Stimulated activated CD4-positive, alpha-beta T cell treated with anti-CD3 and anti-CD28 coated beads, Interleukin-12 subunit alpha, Interleukin-12 subunit beta, amount 100 ng/mL, for 24 hours (primary cell): ENCODE data around the gene ALDH2.
A peak's percentile ranks its signal among the peaks of the same experiment; 100 is the strongest.
"Not testable (repeated sequence)": the region's sequence is repeated elsewhere in the genome, so short reads cannot be mapped to it uniquely, and the experiment has no call there.

ENCODE experiments used
- DNase-seq, 2 experiments: peaks; one replicate each; pipeline ENCODE4 v3.0.0-alpha.2; 2020; ENCODE audit warnings: low read depth in 2 of 2

Gene ALDH2

DNA sequence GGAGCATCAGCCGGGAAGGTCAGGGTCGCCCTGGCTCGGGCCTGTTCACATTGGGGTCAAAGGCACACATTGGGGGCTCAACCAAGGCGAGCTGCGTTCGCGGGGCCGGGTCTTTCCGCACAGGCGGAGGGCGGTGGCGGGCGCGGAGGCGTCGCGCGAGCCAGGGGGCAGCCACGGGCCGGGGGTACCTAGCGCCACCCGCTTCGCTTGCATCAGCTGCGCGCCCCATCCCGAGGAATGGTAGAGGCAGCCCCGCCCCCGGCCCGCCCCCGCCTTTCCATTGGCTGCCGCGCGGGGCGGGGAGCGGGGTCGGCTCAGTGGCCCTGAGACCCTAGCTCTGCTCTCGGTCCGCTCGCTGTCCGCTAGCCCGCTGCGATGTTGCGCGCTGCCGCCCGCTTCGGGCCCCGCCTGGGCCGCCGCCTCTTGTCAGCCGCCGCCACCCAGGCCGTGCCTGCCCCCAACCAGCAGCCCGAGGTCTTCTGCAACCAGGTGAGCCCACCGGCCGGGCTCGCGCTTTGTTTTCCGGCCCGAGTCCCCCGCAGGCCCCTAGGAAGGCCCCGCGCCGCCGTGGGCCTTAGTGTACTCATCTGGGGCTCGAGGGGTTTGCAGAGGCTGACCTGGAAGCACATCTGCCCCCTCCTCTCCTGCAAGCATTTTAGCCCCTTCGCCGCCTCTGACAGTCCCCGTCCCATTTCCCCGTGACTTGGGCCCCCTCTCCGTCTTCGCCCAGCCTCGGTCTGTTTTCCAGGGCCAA lies at the start of gene ALDH2:
Gene ALDH2, plus strand, starts transcription at position 326 of the 754 bp plus-strand sequence. Its CDS starts 50 bp downstream, at position 376.
- DNase-seq = peak in 1 of 2 experiments; percentile 22

DNA sequence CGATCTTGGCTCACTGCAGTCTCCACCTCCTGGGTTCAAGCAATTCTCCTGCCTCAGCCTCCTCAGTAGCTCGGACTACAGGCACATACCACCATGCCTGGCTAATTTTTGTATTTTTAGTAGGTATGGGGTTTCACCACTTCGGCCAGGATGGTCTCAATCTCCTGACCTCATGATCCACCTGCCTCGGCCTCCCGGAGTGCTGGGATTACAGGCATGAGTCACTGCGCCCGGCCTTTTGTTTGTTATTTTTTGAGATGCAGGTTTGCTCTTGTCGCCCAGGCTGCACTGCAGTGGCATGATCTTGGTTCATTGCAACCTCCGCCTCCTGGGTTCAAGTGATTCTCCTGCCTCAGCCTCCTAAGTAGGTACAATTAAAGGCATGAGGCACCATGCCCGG lies 47.4 kb upstream of the ALDH2 start:
- not testable (repeated sequence) for DNase-seq

DNA sequence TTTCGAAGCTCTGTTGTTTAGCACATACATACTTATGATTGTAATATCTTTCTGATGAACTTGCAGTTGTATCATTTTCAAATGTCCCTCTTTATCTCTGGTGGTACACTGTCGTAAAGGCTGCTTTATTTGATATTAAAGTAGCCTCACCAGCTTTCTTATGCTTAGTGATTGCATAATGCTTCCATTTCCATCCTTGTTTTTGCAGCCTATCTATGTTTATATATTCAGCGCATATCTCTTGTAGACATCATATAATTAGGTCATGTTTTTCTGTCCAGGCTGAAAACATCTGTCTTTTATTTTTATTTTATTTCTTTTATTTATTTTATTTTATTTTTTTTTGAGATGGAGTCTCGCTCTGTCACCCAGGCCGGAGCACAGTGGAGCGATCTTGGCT lies 46.3 kb upstream of the ALDH2 start:
- DNase-seq = no peak

GRCh38 chr12:111723646-111724360 lies 42.9 kb upstream of the ALDH2 start:
- not testable (repeated sequence) for DNase-seq

- no peak for DNase-seq
Observed at GRCh38 chr12:111728795-111729194, 37.9 kb upstream of the ALDH2 start.

GRCh38 chr12:111730420-111730819 lies 36.3 kb upstream of the ALDH2 start:
- no peak for DNase-seq

DNA sequence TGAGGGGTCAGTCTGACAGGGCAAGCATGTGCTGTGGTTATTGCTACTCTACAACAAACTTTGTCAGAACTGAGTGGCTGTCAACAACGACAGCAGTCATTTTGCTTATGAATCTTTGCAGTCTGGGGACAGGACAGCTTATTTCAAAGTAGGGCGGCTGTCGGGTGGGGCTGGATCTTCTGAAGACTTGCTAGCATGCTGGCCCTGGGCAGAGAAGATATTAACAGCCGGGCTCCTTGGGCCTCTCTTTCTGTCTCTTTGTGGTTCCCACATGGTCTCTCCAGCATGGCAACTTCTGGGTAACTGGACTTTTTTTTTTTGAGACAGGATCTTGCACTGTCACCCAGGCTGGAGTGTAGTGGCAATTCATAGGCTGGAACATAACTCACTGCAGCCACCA lies 33.9 kb upstream of the ALDH2 start:
- DNase-seq = no peak

GRCh38 chr12:111733340-111733915 lies 33.3 kb upstream of the ALDH2 start:
- DNase-seq = no peak

GRCh38 chr12:111739524-111739923 lies 27.2 kb upstream of the ALDH2 start:
- DNase-seq = not testable (repeated sequence)

DNA sequence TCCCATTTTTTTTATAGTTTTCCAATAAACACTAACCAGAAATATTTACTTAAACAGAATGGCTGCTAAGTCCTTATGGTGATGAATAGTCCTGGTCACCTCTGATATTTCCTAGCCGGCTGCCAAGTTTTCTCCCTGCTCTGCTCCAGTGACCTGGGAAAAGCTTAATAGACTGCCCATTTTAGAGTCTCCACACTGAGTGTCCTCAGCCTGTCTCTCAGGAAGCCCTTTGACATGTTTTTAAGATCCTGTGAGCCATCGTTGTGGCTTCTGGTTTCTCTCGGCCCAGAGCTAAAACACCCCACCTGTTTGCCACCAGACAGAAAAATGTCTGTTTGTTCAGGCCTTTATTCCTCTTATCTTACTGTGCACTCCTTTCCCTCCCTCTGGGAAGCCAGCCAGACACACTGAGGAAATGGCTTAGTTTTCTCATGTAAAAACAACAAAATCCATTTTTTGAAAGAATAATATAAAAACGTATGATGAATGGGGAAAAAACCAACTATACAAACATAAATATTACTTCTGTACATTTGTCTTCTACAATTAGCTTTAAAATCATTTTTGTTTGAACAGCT lies 25.4 kb upstream of the ALDH2 start:
- DNase-seq = no peak

DNA sequence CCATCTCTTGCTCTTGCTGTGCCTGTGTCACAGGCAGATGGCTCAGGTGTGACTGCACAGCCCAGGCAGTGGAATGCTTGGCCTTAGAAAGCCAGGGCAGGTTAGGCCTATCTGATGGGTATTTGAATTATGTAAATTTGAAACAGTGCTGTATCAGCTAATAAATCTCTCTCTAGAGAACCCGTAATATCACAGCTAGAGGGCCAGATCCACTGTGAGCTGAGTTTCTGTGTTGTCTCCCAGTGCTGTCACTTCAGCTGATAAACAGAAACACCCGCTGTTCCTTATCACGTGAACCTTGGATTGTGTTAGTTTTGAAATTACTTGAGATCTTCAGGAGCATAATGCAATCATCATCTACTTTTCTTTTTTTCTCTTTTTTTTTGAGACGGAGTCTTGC lies 21.5 kb upstream of the ALDH2 start:
- DNase-seq = no peak

- DNase-seq = no peak
Observed at GRCh38 chr12:111747333-111747732, 19.4 kb upstream of the ALDH2 start.

DNA sequence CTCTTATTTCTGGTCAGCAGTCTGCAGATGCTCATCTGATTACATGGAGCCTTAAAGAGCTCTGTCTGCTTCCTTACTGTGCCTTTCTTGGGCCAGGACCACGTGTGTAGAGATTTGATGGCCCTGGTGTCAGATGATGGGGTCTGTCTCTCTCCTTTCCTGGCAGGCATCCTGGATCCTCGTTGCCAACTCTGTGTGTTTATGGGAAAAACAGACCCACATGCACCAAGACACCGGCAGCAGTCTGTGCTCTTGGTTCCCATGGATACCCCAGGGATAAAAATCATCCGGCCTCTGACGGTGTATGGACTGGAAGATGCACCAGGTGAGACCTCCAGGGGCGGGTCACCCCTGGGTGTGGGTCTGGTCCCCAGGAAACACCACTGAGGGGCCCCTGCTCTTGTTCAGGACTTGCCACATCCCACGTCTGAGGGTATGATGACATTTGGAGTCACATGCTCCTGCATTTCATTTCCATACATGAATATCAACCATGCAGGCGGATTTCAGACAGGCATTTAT lies 18.5 kb upstream of the ALDH2 start:
- no peak for DNase-seq

GRCh38 chr12:111748867-111749266 lies 17.9 kb upstream of the ALDH2 start:
- no peak for DNase-seq

- no peak for DNase-seq
Observed at GRCh38 chr12:111749391-111749790, 17.3 kb upstream of the ALDH2 start.

GRCh38 chr12:111753144-111753881 lies 13.4 kb upstream of the ALDH2 start:
- no peak for DNase-seq

GRCh38 chr12:111754671-111755070 lies 12.1 kb upstream of the ALDH2 start:
- DNase-seq = no peak

GRCh38 chr12:111756196-111756595 lies 10.5 kb upstream of the ALDH2 start:
- no peak for DNase-seq

GRCh38 chr12:111756681-111757080 lies 10.1 kb upstream of the ALDH2 start:
- DNase-seq = no peak

GRCh38 chr12:111757361-111758119 lies 9.2 kb upstream of the ALDH2 start:
- no peak for DNase-seq

GRCh38 chr12:111758120-111758561 lies 8.6 kb upstream of the ALDH2 start:
- DNase-seq = no peak
